Measurements from ENCODE around the gene GCLC. TPM values are rescaled to one million over a fixed set of nuclear protein-coding genes. Genes with fewer than 3 reads are reported as not detected.

GCLC gene
- total RNA-seq, 1 donor from 2014 or later, result 28.7 TPM

DNA sequence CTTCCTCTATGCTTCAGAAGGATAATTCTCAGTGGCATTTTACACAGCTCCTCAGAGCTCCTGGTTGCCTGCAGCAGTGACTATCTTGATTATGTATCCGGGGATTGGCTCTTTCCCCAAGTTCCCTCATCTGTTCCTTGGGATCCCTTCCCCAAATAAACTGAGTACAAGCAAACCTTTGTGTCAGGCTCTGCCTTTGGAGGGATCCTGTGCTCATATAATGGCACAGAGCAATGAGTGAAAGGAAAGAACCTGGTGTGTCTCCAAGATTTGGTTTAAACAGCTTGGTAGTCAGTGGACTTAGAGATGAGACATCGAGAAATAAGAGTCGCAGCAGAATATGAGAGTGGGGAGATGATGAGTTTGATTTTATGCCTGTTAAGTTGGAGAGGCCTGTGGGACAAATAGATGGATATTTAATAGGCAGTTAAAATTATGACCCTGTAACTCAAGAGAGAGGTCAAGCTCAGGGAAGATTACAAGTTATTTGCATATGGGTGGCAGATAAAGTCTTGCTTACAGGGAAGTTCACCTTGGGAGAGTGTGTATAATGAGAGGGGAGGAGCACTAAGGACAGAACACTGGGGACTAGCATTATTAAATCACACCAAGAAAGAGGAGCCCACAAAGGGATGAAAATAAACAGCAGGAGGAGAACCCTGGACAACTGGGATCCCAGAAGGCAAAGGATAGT is 44.1 kb upstream of the GCLC start:
- TF ChIP-seq, protein P1, sequence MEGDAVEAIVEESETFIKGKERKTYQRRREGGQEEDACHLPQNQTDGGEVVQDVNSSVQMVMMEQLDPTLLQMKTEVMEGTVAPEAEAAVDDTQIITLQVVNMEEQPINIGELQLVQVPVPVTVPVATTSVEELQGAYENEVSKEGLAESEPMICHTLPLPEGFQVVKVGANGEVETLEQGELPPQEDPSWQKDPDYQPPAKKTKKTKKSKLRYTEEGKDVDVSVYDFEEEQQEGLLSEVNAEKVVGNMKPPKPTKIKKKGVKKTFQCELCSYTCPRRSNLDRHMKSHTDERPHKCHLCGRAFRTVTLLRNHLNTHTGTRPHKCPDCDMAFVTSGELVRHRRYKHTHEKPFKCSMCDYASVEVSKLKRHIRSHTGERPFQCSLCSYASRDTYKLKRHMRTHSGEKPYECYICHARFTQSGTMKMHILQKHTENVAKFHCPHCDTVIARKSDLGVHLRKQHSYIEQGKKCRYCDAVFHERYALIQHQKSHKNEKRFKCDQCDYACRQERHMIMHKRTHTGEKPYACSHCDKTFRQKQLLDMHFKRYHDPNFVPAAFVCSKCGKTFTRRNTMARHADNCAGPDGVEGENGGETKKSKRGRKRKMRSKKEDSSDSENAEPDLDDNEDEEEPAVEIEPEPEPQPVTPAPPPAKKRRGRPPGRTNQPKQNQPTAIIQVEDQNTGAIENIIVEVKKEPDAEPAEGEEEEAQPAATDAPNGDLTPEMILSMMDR (IDR thresholded peaks at IDR 0.05; ENCODE audit: unreplicated experiment), result no peak
- Mint-ChIP-seq H3K27me3 (ENCODE audit: unreplicated experiment) (no peaks in the 10 kb centered on the region), H3K4me3 (ENCODE audit: unreplicated experiment) (no peak overlapping the region), H3K4me1 (ENCODE audit: unreplicated experiment) (no peaks in the 10 kb centered on the region), H3K36me3 (ENCODE audit: low read depth, unreplicated experiment) (no peaks in the 10 kb centered on the region), H3K27ac (ENCODE audit: unreplicated experiment) (no peak overlapping the region), H3K9me3 (ENCODE audit: unreplicated experiment) (no peaks in the 10 kb centered on the region)
- no peak for DNase-seq (ENCODE audit: low spot score)

DNA sequence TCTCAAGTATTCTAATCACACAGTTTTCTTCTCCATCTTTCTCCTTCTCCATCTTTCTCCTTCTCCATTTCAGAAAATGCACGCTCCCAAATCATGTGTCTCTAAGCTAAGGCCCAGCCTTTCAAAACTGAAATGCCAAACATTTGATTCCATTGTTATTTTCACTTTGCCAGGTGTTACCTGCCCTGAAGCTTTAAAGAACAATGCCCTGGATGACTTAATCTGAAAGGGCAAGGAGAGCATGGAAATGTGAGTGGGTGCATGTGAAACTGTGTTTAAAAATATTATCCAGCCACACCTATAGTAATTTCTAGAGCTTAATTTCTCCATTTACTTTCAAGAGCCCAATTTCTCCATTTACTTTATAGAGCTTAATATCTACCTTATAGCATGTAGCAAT is 42.4 kb upstream of the GCLC start:
- no peaks in the 10 kb centered on the region for H3K27me3 Mint-ChIP-seq (ENCODE audit: unreplicated experiment)

DNA sequence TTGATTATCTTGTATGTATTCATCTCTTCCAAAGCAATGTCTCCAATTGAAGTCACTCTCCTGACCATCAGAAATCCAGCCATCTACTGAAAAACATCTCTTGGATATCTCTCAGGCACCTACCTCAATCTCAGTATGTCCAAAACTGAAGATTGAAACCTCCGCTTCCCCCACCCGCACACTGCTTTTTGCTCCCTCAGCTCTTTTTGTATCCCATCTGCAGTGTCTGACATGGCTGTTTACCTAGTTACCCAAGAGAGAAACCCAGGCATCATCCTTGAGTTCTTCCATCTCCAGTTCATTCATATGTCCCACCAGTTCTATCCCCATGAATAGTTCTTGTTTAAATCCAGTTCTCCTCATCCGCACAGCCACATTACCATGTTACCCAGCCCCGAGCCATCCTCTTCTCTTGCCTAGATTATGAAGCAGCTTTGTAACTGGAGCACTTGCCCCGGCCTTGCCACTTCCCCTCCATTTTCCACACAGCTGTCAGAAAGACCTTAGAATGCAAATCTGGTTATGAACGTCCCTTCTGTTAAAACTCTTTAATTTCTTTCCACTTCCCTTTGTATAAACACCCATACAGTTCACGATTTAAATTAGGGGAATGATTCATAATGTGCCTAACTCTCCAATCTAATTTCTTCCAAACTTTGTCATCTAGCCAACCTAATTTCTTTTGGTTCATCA is 40.5 kb upstream of the GCLC start:
- no peak overlapping the region for H3K27ac Mint-ChIP-seq (ENCODE audit: unreplicated experiment)
- no peaks in the 10 kb centered on the region for H3K4me1 Mint-ChIP-seq (ENCODE audit: unreplicated experiment)
- TF ChIP-seq, protein P1 (IDR thresholded peaks at IDR 0.05; ENCODE audit: unreplicated experiment), result no peak
- H3K36me3 Mint-ChIP-seq (ENCODE audit: low read depth, unreplicated experiment), result no peaks in the 10 kb centered on the region
- no peaks in the 10 kb centered on the region for H3K9me3 Mint-ChIP-seq (ENCODE audit: unreplicated experiment)
- no peaks in the 10 kb centered on the region for H3K27me3 Mint-ChIP-seq (ENCODE audit: unreplicated experiment)
- H3K4me3 Mint-ChIP-seq (ENCODE audit: unreplicated experiment), result no peak overlapping the region
- DNase-seq (ENCODE audit: low spot score), result no peak

More for the DNA sequence above, 42.4 kb upstream of the GCLC start:
- Mint-ChIP-seq H3K36me3 (ENCODE audit: low read depth, unreplicated experiment) (no peaks in the 10 kb centered on the region), H3K9me3 (ENCODE audit: unreplicated experiment) (no peaks in the 10 kb centered on the region), H3K27ac (ENCODE audit: unreplicated experiment) (no peak overlapping the region), H3K4me1 (ENCODE audit: unreplicated experiment) (no peaks in the 10 kb centered on the region), H3K4me3 (ENCODE audit: unreplicated experiment) (no peak overlapping the region)
- DNase-seq (ENCODE audit: low spot score), result no peak
- TF ChIP-seq, protein P1 (IDR thresholded peaks at IDR 0.05; ENCODE audit: unreplicated experiment), result no peak

DNA sequence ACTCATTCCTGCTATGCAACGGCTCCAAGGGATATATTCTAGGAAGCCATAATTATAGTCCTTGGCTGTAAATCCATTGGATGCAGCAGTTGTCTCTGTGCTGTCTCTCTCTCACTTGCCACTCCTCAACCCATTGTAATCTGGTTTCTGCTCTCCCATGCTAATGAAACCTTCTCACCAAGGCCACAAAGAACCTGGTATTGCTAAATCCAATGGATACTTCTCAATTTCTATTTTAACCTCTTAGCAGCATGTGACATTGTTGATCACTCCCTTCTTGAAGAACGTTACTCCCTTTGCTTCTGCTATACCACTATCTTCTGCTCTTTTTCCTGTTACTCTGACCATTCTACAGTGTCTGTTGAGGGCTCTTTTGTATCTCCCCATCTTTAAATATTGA is 39.8 kb upstream of the GCLC start:
- no peaks in the 10 kb centered on the region for H3K36me3 Mint-ChIP-seq (ENCODE audit: low read depth, unreplicated experiment)
- H3K27ac Mint-ChIP-seq (ENCODE audit: unreplicated experiment), result no peak overlapping the region
- H3K27me3 Mint-ChIP-seq (ENCODE audit: unreplicated experiment), result no peaks in the 10 kb centered on the region
- no peaks in the 10 kb centered on the region for H3K9me3 Mint-ChIP-seq (ENCODE audit: unreplicated experiment)
- H3K4me3 Mint-ChIP-seq (ENCODE audit: unreplicated experiment), result no peak overlapping the region
- no peak for DNase-seq (ENCODE audit: low spot score)
- no peaks in the 10 kb centered on the region for H3K4me1 Mint-ChIP-seq (ENCODE audit: unreplicated experiment)
- TF ChIP-seq, protein P1 (IDR thresholded peaks at IDR 0.05; ENCODE audit: unreplicated experiment), result no peak

DNA sequence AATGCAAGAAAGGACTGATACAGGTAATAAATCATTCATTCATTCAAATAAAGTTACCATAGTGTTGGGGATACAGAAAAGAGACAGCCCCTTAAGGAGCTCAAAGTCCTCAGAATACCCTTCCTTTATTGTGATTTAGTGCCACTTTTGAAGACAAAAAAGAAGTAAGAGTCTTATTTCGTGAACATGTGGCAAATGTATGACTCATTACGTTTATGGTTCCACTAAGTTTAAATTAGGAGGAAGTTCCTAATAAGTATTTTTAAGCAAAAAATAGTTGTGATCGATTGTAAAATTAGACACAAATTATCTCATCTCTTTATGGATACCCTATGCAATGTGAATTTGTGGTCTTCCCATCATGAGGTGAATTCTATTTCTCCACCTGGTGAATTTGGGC is 38.5 kb upstream of the GCLC start:
- no peaks in the 10 kb centered on the region for H3K9me3 Mint-ChIP-seq (ENCODE audit: unreplicated experiment)
- H3K27me3 Mint-ChIP-seq (ENCODE audit: unreplicated experiment), result no peaks in the 10 kb centered on the region
- H3K4me1 Mint-ChIP-seq (ENCODE audit: unreplicated experiment), result no peaks in the 10 kb centered on the region
- H3K36me3 Mint-ChIP-seq (ENCODE audit: low read depth, unreplicated experiment), result no peaks in the 10 kb centered on the region
- TF ChIP-seq, protein P1 (IDR thresholded peaks at IDR 0.05; ENCODE audit: unreplicated experiment), result no peak
- H3K27ac Mint-ChIP-seq (ENCODE audit: unreplicated experiment), result no peak overlapping the region
- H3K4me3 Mint-ChIP-seq (ENCODE audit: unreplicated experiment), result no peak overlapping the region
- no peak for DNase-seq (ENCODE audit: low spot score)

All from endothelial cell (in vitro differentiated cells).